Thoracic aorta (tissue), 2 donors: ENCODE data around the gene KCNT1. TPM values are rescaled to one million over a fixed set of nuclear protein-coding genes. Genes with fewer than 3 reads are reported as not detected.

ENCODE experiments used
- ATAC-seq: fragments of 150-250 bp; one replicate; pipeline ENCODE4 v1.8.0; 2017; ENCODE audit warnings: low read depth; ENCODE audit not compliant: insufficient number of reproducible peaks, low FRiP score
- DNase-seq: peaks from one replicate; pipeline ENCODE4 v3.0.0-alpha.2; 2020; ENCODE audit warnings: low spot score
- H3K27ac ChIP-seq, 2 donors: fragments of 200-600 bp; sonication (generic); 1 replicate in 1 of 2; 2 replicates in 1 of 2; pipeline ENCODE4 v1.5.1; 2016; ENCODE audit warnings: mild to moderate bottlenecking in 2 of 2, moderate library complexity in 2 of 2
- H3K27me3 ChIP-seq: fragments of 200-600 bp; sonication (generic); replicated peaks from 2 replicates; pipeline ENCODE4 v1.6.0; 2016; ENCODE audit warnings: mild to moderate bottlenecking; ENCODE audit not compliant: insufficient read depth
- H3K36me3 ChIP-seq: fragments of 200-600 bp; sonication (generic); one replicate; pipeline ENCODE4 v1.5.1; 2016
- H3K4me1 ChIP-seq, 2 donors: fragments of 200-600 bp; sonication (generic); 1 replicate in 1 of 2; 2 replicates in 1 of 2; pipeline versions ENCODE4 v1.5.1 to v1.6.0; 2016; ENCODE audit warnings: low read depth in 2 of 2, mild to moderate bottlenecking in 1 of 2; ENCODE audit not compliant: control insufficient read depth in 1 of 2
- H3K4me3 ChIP-seq: fragments of 200-600 bp; sonication (generic); 2 replicates; pipeline ENCODE4 v1.5.1; 2016; ENCODE audit warnings: mild to moderate bottlenecking
- H3K9me3 ChIP-seq: fragments of 200-600 bp; sonication (generic); 2 replicates; pipeline ENCODE4 v1.5.1; 2016
- CTCF ChIP-seq: fragments of 200-600 bp; sonication (generic); IDR thresholded peaks from one replicate; pipeline ENCODE4 v1.5.1; 2019; ENCODE audit warnings: antibody characterized with exemption
- total RNA-seq, 2 donors: library from RNA; depleted of rRNA; stranded (reverse); fragments of >200 nt; gene quantifications; one replicate each; pipeline versions ENCODE4 v1.1.0 to v1.2.3, GENCODE V29; 2016

The KCNT1 gene
- total RNA-seq, 2 donors from 2014 or later = 0.28 to 0.54 TPM

GRCh38 chr9:135761845-135762168, 59.8 kb downstream of the KCNT1 start:
- H3K4me3 ChIP-seq = no peak overlapping the region
- DNase-seq (no peak), ATAC-seq (no peak)
- H3K9me3 ChIP-seq = peaks cover 17% of the 10 kb centered on the region
- no peak overlapping the region for H3K27ac ChIP-seq
- H3K4me1 ChIP-seq = no peaks in the 10 kb centered on the region
- no peaks in the 10 kb centered on the region for H3K36me3 ChIP-seq
- TF ChIP-seq CTCF = no peak
- no peaks in the 10 kb centered on the region for H3K27me3 ChIP-seq

- ATAC-seq (no peak), DNase-seq (no peak)
Observed at GRCh38 chr9:135762921-135763320, 60.9 kb downstream of the KCNT1 start.

GRCh38 chr9:135763716-135764446, 61.9 kb downstream of the KCNT1 start:
- Histone ChIP-seq H3K36me3 (no peaks in the 10 kb centered on the region), H3K27ac (no peak overlapping the region), H3K27me3 (no peaks in the 10 kb centered on the region), H3K9me3 (peaks cover 17% of the 10 kb centered on the region), H3K4me1 (no peaks in the 10 kb centered on the region), H3K4me3 (no peak overlapping the region)
- no peak for TF ChIP-seq CTCF
- ATAC-seq = no peak
- DNase-seq = no peak

More at GRCh38 chr9:135762921-135763320, 60.9 kb downstream of the KCNT1 start:
- Histone ChIP-seq H3K27ac (no peak overlapping the region), H3K4me3 (no peak overlapping the region), H3K9me3 (peaks cover 17% of the 10 kb centered on the region), H3K4me1 (no peaks in the 10 kb centered on the region), H3K27me3 (no peaks in the 10 kb centered on the region), H3K36me3 (no peaks in the 10 kb centered on the region)
- no peak for TF ChIP-seq CTCF

GRCh38 chr9:135764731-135765130, 62.7 kb downstream of the KCNT1 start:
- ATAC-seq (no peak), DNase-seq (no peak)
- Histone ChIP-seq H3K27me3 (no peaks in the 10 kb centered on the region), H3K36me3 (no peaks in the 10 kb centered on the region), H3K9me3 (peaks cover 17% of the 10 kb centered on the region), H3K4me3 (no peak overlapping the region), H3K27ac (no peak overlapping the region), H3K4me1 (no peaks in the 10 kb centered on the region)
- TF ChIP-seq CTCF = no peak

GRCh38 chr9:135765416-135765815, 63.4 kb downstream of the KCNT1 start:
- Histone ChIP-seq H3K4me1 (no peaks in the 10 kb centered on the region), H3K27ac (no peak overlapping the region), H3K36me3 (no peaks in the 10 kb centered on the region), H3K27me3 (no peaks in the 10 kb centered on the region), H3K4me3 (no peak overlapping the region), H3K9me3 (peaks cover 17% of the 10 kb centered on the region)
- DNase-seq (no peak), ATAC-seq (no peak)
- no peak for TF ChIP-seq CTCF
